ENCODE results near the gene CELF1.

DNA sequence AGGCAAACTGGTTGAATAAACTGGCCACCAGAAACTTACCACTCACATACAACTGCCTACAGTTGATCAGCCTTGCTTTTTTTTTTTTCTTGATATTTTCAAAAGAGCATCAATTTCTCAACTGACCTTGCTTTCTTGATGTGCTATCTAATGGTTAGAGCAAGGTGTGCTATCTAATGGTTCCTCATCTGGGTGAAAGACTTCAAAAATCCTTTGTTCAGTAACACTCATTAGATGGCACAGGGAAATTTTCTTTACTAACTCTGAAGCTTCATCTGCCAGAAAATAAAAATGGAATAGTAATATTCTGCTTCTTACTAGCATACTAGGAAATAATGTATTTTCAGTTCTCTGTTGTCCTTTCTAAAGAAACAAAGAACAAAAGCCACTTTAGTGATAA lies 52.8 kb downstream of the CELF1 start:
- TF ChIP-seq POLR2A (IDR thresholded peaks at IDR 0.05), result no peak
- no peak for TF ChIP-seq POLR2AphosphoS5 (IDR thresholded peaks at IDR 0.05)
- TF ChIP-seq, protein P1, sequence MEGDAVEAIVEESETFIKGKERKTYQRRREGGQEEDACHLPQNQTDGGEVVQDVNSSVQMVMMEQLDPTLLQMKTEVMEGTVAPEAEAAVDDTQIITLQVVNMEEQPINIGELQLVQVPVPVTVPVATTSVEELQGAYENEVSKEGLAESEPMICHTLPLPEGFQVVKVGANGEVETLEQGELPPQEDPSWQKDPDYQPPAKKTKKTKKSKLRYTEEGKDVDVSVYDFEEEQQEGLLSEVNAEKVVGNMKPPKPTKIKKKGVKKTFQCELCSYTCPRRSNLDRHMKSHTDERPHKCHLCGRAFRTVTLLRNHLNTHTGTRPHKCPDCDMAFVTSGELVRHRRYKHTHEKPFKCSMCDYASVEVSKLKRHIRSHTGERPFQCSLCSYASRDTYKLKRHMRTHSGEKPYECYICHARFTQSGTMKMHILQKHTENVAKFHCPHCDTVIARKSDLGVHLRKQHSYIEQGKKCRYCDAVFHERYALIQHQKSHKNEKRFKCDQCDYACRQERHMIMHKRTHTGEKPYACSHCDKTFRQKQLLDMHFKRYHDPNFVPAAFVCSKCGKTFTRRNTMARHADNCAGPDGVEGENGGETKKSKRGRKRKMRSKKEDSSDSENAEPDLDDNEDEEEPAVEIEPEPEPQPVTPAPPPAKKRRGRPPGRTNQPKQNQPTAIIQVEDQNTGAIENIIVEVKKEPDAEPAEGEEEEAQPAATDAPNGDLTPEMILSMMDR (IDR thresholded peaks at IDR 0.05), result no peak
